ENCODE data around the gene ZNF195.
"Not testable (repeated sequence)": the region's sequence is repeated elsewhere in the genome, so short reads cannot be mapped to it uniquely, and the experiment has no call there.

Gene ZNF195

DNA sequence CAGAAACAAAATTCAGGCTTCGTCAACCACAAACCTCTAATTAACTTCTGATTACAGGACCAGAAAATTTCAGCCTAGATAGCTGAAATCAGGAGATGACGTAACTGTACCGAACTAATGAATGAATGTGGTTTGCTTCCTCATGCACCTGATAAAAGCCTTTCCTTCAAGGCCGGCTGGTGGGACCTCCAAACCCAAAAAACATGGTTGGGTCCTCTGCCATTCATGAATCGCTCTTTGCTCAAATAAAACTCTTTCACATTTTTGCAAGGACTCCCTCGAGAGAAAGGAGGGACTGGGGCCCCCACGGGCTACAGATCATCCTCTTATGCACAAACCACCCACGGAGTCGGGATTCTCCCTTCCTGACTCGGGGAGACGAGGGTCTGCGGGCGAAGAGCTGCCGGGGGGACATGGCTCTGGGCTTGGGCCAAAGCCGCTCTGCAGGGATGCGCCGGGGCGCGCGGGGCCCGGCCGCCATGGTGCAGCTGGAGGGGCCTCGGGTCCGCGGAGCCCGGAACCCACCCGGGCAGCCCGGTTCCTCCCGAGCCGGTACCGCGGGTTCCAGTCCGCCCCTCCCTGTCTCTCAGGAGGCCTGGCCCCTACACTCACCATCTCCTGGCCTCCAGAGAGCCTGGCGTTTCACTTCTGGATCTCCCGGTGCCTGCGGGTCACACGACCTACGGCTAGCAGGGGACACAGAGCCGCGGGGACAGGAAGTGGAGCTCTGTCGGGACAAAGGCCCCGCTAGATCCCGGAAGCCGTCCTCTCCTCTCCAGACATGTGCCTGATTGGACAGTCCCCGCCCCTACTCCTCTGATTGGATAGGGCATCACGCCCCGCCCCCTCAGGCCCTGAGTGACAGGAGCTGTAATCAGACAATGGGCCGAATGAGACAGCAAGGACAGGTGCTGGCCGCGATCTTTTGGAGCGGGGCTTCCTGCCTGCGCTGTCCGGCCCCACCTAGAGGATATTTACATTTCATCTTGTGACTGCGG, at the start of gene ZNF195:
Gene ZNF195 (minus strand): TSS at position 721 of the 998 bp plus-strand sequence. CDS start 106 bp downstream, at position 615.
- intact Hi-C loops (cut with DNase I), result loop anchor here (2.0 kb wide), 1 partner anchor 44 kb away; no protein-coding TSS in a partner anchor

DNA sequence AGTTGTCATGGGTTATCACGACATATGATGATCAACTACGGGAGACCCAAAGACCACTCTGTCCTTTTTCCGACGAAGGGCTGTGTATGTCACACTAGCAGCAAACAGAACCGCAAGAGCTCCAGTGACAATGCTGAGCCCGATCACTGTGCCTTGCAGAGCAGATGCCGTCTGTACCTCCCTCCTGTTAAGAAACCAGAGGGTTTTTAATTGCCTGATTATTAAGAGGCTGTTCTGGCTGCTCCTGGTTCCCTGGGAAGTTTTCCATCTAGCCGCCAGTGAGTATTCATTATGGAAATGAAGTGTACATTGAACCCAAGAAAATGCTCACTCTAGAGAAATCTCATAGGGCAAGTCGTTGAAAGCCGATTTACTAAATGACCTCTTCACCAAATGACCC, 49.1 kb upstream of the ZNF195 start:
- DNase-seq; intact Hi-C loops (cut with DNase I): not testable (repeated sequence)

More for the DNA sequence above, at the start of gene ZNF195:
- DNase-seq, result peak; percentile 97 to 100 (median 99)

DNA sequence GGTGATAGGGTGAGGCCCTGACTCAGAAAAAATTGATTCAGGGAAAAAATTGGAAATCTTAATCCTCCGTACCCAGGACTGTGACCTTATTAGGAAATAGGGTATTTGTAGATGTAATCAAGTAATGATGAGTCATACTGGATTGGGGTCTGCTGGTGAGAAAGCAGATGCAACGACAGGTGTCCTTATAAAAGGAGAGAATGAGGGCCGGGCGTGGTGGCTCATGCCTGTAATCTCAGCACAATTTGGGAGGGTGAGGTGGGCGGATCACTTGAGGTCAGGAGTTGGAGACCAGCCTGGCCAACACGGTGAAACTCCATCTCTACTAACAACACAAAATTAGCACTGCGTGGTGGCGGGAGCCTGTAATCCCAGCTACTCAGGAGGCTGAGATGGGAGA, 47.6 kb upstream of the ZNF195 start:
- intact Hi-C loops (cut with DNase I); DNase-seq: not testable (repeated sequence)

DNA sequence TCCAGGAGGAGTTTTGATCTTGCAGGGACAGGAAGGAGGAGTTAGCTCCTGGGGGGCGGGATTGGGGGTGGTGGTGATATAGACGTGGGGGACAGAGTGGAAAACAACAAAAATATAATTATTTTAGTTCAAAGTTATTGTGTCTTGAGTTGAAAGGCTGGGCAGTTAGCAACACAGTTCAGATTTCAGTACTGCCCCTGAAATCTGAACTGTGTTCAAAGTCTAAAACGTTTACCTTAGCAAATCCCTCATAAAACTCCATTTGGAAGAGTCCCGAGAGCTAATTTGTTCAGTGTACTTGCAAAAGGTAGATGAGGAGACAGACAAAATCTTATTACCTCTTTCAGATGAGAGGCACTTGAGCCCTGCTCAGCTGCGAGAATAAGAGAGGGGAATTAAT, 45.0 kb upstream of the ZNF195 start:
- intact Hi-C loops (cut with DNase I), result loop anchor here (2.0 kb wide), 1 partner anchor 45 kb away; the partner anchor contains the start of gene ZNF195

DNA sequence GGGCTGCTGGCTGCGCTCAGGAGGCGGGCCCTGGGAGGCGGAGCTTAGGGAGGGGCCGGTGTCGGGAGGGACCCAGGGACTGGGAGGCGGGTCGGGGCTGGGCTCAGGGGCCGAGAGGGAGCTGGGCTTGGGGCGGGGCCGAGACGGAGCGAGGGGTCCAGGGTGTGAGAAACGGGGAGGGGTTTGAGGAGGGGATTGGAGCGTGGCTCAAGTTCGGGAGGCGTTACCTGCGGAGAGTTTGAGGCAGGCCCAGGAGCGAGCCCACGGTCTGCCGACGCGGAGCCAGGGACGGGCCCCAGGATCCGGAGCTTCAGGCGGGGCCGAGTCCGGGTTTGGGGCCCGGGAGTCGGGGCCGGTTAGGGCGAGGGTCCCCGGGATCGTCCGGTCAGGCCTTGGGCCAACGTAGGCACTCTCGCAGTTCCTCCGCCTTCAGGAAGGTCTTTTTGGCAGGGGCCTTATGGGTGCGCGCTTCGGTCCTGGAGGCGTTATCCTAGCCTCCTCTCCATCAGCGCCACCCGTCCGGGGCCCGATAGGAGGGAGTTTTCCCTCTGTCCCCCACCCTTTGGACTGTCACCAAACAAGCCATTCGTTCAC, 44.3 kb upstream of the ZNF195 start:
- intact Hi-C loops (cut with DNase I), result loop anchor here (2.0 kb wide), 1 partner anchor 44 kb away; the partner anchor contains the start of gene ZNF195
- not testable (repeated sequence) for DNase-seq

More for the DNA sequence above, 45.0 kb upstream of the ZNF195 start:
- DNase-seq, result not testable (repeated sequence)

DNA sequence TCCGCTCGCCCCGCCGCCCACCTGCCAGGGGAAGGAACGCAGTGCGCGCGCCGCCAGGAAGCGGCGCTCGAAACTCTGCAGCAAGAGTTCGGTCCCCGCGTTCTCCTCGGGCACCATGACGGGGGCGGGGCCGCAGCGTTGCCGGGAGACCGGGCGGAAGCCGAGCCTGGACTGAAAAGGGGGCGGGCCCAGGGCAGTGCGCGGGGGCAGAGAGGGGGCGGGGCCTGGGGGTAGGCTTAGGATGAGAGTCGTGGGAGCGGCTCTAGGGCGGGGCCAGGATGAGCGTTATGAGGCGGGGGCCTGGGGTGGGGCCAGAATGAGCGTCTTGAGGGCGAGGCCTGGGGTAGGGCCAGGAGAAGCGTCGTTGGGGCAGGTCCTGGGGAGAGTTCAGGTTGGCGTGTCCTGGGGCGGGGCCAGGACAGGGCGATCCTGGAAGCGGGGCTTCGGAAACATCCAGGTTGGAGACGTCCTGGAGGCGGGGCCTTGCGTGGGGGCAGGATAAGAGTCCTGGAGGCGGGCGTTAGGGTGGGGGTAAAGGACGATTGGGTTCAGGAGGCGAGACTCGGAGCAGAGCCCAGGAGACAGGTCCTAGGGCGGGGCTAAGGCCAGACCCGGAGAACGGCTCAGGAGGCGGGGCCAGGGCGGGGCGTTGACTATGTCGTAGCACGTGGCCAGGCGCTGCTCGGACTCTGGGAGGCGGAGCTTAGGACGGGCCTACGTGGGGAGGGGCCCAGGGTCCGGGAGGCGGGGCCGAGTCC, 43.6 kb upstream of the ZNF195 start:
- intact Hi-C loops (cut with DNase I), result loop anchor here (2.0 kb wide), 1 partner anchor 44 kb away; the partner anchor contains the start of gene ZNF195

DNA sequence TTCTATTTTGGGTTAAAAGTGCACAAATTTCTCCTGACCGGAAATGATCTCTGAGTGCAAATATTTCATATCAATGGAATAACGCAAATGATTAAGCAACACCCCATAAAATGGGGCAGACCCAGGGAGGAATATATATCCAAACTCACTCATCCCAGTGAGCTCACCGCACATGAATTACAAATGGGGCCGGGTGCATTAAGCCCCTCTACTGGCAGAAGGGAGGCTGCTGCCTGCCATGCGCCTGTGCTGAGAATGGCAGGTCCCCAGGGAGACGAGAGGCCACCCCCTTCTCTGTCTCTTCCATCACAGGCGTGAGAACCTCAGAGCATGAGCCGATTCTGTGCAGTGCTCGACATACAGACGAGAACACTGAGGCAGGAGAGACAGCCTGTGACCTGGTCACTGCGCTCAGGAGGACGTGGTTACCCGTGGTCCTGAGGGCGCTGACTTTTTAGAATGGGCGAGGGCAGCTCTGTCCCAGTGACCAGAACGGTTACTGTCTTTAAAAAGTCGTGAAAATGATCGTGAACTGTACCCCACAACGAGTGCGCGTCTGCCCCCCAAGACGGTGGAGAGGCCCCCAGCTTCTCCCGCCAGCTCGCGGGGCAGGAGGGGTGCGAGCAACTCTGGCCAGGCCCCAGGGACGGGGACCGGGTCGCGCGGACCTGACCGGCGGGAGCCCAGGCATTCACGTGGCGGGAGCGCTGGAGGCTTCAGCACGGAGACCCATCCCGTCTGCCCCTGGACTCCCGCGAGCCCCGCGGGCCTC, 42.8 kb upstream of the ZNF195 start:
- DNase-seq, result not testable (repeated sequence)
- intact Hi-C loops (cut with DNase I), result loop anchor here (2.0 kb wide), 1 partner anchor 43 kb away; the partner anchor contains the start of gene ZNF195

More for the DNA sequence above, 43.6 kb upstream of the ZNF195 start:
- peak; percentile 93 to 100 (median 97) for DNase-seq

DNA sequence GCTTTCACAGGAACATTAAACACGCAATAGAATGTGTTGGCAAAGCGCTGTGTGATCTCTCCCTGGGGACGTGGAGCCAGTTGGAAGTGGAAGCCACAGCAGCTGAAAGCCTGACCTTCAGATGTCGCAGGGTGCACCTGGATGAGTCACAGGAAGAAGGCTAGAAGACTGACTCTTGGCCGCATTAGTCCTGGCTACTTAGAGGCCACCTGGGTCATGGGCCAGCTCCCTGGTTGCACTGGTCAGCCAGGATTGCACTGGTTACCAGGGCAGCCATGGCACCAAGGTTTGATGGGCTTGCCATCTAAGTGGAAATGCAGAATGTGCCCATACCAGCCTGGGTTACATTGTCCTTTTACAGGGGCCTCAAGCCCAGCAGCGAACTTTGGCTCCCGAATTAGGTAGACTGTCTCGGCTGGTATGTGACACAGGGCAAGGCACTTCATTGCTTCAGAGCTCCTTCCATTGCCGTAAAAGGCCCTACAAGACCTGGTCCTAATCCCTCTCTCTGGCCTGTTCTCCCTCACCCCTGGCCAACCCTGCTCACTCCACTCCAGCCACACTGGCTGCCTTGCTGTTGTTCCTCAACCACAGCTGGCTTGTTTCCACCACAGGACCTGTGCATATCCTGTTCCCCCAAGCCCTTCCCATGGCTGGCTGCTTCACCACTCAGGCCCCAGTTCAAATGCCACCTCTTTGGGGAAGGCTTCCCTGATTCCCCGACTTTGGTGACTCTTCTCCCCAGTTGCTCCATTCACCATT, 41.5 kb upstream of the ZNF195 start:
- DNase-seq; intact Hi-C loops (cut with DNase I): not testable (repeated sequence)

DNA sequence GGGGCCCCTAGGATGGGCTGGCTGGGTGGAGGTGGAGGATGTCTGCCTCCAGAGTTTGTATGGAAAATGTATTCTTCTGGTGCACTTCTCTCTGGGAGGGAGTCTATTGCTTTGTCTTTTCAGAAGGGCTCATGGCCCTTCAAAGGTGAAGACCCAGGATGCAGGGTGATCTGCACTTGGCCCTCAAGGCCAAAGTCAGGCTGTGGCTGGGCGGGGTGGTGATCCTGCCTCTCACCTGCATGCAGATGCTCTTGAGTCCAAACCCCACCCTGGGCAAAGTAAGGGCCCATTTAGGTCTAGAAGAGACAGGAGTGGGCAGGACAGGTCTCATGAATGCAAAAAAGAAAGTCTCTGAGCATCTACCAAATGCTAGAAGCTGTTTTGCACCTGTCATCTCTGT, 40.5 kb upstream of the ZNF195 start:
- intact Hi-C loops (cut with DNase I), result loop anchor here (10.0 kb wide), 1 partner anchor 75 kb away; no protein-coding TSS in a partner anchor
- DNase-seq, result not testable (repeated sequence)

DNA sequence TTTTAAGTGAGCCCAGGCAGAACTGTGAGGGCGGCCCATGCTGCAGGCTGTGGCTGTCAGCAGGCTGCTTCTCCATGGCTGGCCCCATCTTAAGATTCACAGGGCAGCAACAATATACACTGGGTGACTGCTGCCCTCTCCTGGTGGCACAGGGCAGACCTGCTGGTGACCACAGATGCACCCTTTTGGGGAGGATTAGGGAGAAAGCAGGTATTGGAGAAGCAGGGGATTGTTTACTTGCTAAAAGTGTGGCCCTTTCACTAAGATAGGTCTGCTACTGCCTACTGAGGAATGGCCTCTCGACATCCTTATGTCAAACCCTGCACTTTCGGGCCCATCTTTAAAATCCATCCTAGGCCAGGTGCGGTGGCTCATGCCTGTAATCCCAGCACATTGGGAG, 38.1 kb upstream of the ZNF195 start:
- intact Hi-C loops (cut with DNase I), result loop anchor here (10.0 kb wide), 1 partner anchor 72 kb away; no protein-coding TSS in a partner anchor
- peak in 7 of 10 donors; percentile 45 to 93 (median 56) for DNase-seq

DNA sequence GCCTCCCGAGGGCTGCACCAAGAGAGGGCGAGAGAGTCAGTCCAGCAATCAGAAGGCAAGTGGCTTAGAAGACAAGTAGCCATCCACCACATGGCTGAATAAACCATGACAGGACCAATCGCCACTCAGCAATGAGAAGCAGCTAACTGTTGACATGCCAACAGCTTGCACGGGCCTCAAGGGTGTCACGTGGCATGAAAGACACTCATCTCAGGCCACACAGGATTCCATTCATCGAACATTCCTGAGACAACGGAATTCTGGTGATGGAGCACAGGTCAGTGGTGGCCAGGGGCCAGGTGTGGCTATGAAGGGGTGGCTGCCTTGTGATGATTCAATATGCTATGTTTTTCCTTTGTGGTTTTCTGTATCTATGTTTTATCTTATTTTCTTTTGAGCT, 36.4 kb upstream of the ZNF195 start:
- DNase-seq, result not testable (repeated sequence)
- intact Hi-C loops (cut with DNase I), result loop anchor here (10.0 kb wide), 1 partner anchor 70 kb away; no protein-coding TSS in a partner anchor

DNA sequence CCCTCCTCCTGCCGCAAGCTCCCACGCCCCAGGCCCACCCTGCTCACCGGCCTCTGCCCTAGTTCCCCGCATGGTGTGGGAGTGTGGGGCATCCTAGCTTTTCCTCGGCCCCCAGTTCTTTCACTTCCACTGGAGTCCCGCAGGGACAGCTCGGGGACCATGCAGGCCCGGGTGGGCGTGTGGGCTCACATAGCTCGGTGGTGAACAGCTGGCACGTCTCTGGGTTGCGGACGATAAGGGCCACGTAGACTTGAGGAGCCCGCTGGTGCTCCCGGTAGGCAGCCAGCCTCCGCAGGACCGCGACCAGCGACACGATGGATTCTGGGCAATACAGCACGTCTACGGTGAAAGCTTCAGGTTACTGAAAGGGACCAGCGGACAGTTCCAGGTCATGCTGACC, 34.7 kb upstream of the ZNF195 start:
- not testable (repeated sequence) for DNase-seq
- intact Hi-C loops (cut with DNase I), result loop anchor here (10.0 kb wide), 1 partner anchor 69 kb away; no protein-coding TSS in a partner anchor

DNA sequence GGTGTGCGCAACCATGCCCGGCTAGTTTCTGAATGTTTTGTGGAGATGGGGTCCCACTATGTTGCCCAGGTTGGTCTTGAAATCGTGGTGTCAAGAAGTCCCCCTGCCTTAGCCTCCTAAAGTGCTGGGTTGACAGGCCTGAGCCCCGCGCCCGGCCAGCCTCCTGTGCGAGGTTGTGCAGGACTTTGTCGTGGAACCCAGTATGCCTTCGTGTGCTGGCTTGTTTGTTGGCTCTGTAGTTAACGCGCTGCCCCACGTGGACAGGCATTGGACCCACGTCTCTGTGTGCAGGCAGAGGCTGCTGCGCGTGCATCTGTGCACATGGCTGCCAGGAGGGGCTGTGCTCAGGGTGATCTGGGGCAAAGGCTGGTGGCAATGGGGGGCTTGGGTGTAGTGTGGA, 33.9 kb upstream of the ZNF195 start:
- intact Hi-C loops (cut with DNase I), result loop anchor here (10.0 kb wide), 1 partner anchor 68 kb away; no protein-coding TSS in a partner anchor
- DNase-seq, result no peak

DNA sequence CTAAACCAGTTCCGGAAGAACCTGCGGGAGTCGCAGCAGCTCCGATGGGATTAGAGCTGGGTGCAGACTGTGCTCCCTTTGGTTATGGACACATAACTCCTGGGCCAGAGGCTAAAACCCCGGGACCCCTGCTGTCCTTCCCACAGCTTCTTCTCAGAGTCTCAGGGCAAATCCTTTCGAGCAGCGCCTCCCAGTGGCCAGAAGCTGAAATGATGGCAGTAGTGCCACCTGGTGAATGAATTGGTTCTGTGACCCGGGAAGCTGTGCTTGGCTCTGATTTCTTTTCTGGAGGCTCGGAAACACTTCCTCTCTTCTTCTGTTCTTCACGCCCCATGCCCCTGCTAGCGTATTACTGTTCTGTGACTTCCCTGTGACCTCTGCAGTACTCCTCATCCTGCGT, 29.8 kb upstream of the ZNF195 start:
- intact Hi-C loops (cut with DNase I), result not testable (repeated sequence)
- DNase-seq, result peak; percentile 54 to 95 (median 78)

DNA sequence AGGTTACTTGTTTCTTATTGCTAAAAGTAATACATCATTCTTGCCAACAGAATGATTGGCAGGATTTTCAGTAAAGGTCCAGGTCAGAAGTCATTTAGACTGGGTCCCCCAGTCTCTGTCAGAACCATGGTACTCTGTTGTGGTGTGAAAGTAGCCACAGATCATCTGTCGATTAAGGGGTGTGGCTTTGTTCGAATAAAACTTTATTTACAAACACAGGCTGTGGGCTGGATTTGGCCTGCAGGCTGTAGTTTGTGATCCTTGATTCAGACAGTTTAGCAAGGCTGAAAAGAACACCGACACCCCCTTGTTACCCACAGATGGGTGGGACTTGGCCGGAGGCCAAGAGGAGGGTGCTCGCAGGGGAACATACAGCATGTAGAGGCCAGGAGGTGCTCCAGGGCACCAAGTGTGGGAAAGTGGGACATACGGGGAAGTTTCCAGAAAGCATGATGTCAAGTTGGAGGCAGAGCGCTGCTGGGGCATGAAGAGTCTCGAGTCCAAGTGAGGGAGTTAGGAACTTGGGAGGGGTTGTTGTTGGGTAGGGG, 29.2 kb upstream of the ZNF195 start:
- intact Hi-C loops (cut with DNase I); DNase-seq: not testable (repeated sequence)

DNA sequence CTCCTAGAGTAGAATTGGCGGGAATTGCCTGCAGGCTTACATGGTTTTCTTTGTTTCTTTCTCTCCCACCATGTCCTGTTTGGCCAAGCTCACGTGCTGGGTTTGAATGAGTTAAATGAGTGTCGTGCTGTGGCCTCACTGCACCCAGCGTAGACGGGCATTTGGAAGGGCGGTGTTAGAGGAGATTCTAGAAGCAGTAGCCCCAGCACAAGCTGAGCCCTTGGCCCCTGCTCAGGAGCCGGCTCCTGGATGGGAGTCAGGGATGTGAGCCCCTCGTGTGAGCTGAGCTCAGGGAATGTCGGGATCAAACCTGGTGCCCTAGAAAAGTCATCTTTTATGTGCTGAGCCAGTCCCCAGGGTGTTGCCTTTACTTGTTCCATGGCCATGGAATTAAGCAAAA, 28.0 kb upstream of the ZNF195 start:
- intact Hi-C loops (cut with DNase I), result not testable (repeated sequence)

DNA sequence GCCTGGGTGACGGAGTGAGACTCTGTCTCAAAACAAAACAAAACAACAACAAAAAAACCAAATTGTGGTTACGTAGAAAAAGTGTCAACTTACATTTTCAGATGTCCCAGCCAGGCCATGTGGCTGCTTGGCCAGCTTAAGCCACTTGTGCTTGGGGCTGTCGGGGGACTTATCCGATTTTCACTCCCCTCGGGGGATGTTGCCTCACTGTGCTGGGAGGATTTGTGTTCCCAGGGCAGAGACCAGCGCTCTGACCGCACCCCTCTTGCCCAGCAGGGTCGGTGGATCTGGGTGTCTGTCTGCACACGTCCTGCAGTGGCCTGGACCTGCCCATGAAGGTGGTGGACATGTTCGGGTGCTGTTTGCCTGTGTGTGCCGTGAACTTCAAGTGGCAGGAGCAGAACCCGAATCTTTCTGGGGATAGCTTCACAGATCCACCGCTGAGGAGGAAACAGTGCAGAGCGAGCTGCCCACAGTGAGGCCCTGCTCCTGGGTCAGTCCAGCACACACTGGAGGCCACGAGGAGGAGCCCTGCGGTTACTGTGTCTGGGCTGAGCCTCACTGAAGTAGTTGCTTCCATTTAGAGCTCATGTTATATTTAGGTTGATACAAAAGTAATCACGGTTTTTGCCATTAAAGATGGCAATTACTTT, 27.4 kb upstream of the ZNF195 start:
- intact Hi-C loops (cut with DNase I); DNase-seq: not testable (repeated sequence)

More for the DNA sequence above, 28.0 kb upstream of the ZNF195 start:
- not testable (repeated sequence) for DNase-seq

All from posterior cingulate gyrus (tissue), 11 donors.